ENCODE data around the gene TIGD1. TPM values are rescaled to one million over a fixed set of nuclear protein-coding genes. Genes with fewer than 3 reads are reported as not detected.

Gene TIGD1
- total and polyA plus RNA-seq, 2 experiments from 2014 or later, result 7.6 to 9.3 TPM

- H4K20me1 ChIP-seq (replicated peaks; ENCODE audit: insufficient read depth), result no peaks in the 10 kb centered on the region; the same call in 1 of the 2 replicates
- H3K79me2 ChIP-seq (replicated peaks; ENCODE audit: insufficient read depth), result no peaks in the 10 kb centered on the region
- peaks cover 13% of the 10 kb centered on the region for H3K4me1 Mint-ChIP-seq
- H3K4me3 Mint-ChIP-seq, result no peak overlapping the region
- H3K4me1 ChIP-seq (ENCODE audit: insufficient read depth), result no peaks in the 10 kb centered on the region; the same call in 1 of the 2 replicates
- H3K27ac ChIP-seq (ENCODE audit: low read depth), result no peak overlapping the region
- no peak for DNase-seq (ENCODE audit: low spot score)
- TF ChIP-seq ZNF114 (CRISPR knock-in tag; IDR thresholded peaks at IDR 0.05) (no peak), EZH2phosphoT487 (IDR thresholded peaks at IDR 0.05; ENCODE audit: unreplicated experiment) (no peak), POLR2AphosphoS5 (IDR thresholded peaks at IDR 0.05; ENCODE audit: low read depth) (no peak), CREB1 (CRISPR knock-in tag; IDR thresholded peaks at IDR 0.05; ENCODE audit: low read depth) (no peak), ETS1 (IDR thresholded peaks at IDR 0.05) (no peak), JUNB (IDR thresholded peaks at IDR 0.05; ENCODE audit: unreplicated experiment) (no peak), STAT1 (IDR thresholded peaks at IDR 0.05; ENCODE audit: unreplicated experiment) (no peak), ZNF331 (CRISPR knock-in tag; IDR thresholded peaks at IDR 0.05; ENCODE audit: low read depth) (no peak), NANOG (IDR thresholded peaks at IDR 0.05; ENCODE audit: borderline replicate concordance) (no peak), EZH2 (IDR thresholded peaks at IDR 0.05; ENCODE audit: low read depth, unreplicated experiment) (no peak)
- TF ChIP-seq, protein P1, sequence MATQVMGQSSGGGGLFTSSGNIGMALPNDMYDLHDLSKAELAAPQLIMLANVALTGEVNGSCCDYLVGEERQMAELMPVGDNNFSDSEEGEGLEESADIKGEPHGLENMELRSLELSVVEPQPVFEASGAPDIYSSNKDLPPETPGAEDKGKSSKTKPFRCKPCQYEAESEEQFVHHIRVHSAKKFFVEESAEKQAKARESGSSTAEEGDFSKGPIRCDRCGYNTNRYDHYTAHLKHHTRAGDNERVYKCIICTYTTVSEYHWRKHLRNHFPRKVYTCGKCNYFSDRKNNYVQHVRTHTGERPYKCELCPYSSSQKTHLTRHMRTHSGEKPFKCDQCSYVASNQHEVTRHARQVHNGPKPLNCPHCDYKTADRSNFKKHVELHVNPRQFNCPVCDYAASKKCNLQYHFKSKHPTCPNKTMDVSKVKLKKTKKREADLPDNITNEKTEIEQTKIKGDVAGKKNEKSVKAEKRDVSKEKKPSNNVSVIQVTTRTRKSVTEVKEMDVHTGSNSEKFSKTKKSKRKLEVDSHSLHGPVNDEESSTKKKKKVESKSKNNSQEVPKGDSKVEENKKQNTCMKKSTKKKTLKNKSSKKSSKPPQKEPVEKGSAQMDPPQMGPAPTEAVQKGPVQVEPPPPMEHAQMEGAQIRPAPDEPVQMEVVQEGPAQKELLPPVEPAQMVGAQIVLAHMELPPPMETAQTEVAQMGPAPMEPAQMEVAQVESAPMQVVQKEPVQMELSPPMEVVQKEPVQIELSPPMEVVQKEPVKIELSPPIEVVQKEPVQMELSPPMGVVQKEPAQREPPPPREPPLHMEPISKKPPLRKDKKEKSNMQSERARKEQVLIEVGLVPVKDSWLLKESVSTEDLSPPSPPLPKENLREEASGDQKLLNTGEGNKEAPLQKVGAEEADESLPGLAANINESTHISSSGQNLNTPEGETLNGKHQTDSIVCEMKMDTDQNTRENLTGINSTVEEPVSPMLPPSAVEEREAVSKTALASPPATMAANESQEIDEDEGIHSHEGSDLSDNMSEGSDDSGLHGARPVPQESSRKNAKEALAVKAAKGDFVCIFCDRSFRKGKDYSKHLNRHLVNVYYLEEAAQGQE (IDR thresholded peaks at IDR 0.05; ENCODE audit: unreplicated experiment), result no peak
- TF ChIP-seq, protein P2, sequence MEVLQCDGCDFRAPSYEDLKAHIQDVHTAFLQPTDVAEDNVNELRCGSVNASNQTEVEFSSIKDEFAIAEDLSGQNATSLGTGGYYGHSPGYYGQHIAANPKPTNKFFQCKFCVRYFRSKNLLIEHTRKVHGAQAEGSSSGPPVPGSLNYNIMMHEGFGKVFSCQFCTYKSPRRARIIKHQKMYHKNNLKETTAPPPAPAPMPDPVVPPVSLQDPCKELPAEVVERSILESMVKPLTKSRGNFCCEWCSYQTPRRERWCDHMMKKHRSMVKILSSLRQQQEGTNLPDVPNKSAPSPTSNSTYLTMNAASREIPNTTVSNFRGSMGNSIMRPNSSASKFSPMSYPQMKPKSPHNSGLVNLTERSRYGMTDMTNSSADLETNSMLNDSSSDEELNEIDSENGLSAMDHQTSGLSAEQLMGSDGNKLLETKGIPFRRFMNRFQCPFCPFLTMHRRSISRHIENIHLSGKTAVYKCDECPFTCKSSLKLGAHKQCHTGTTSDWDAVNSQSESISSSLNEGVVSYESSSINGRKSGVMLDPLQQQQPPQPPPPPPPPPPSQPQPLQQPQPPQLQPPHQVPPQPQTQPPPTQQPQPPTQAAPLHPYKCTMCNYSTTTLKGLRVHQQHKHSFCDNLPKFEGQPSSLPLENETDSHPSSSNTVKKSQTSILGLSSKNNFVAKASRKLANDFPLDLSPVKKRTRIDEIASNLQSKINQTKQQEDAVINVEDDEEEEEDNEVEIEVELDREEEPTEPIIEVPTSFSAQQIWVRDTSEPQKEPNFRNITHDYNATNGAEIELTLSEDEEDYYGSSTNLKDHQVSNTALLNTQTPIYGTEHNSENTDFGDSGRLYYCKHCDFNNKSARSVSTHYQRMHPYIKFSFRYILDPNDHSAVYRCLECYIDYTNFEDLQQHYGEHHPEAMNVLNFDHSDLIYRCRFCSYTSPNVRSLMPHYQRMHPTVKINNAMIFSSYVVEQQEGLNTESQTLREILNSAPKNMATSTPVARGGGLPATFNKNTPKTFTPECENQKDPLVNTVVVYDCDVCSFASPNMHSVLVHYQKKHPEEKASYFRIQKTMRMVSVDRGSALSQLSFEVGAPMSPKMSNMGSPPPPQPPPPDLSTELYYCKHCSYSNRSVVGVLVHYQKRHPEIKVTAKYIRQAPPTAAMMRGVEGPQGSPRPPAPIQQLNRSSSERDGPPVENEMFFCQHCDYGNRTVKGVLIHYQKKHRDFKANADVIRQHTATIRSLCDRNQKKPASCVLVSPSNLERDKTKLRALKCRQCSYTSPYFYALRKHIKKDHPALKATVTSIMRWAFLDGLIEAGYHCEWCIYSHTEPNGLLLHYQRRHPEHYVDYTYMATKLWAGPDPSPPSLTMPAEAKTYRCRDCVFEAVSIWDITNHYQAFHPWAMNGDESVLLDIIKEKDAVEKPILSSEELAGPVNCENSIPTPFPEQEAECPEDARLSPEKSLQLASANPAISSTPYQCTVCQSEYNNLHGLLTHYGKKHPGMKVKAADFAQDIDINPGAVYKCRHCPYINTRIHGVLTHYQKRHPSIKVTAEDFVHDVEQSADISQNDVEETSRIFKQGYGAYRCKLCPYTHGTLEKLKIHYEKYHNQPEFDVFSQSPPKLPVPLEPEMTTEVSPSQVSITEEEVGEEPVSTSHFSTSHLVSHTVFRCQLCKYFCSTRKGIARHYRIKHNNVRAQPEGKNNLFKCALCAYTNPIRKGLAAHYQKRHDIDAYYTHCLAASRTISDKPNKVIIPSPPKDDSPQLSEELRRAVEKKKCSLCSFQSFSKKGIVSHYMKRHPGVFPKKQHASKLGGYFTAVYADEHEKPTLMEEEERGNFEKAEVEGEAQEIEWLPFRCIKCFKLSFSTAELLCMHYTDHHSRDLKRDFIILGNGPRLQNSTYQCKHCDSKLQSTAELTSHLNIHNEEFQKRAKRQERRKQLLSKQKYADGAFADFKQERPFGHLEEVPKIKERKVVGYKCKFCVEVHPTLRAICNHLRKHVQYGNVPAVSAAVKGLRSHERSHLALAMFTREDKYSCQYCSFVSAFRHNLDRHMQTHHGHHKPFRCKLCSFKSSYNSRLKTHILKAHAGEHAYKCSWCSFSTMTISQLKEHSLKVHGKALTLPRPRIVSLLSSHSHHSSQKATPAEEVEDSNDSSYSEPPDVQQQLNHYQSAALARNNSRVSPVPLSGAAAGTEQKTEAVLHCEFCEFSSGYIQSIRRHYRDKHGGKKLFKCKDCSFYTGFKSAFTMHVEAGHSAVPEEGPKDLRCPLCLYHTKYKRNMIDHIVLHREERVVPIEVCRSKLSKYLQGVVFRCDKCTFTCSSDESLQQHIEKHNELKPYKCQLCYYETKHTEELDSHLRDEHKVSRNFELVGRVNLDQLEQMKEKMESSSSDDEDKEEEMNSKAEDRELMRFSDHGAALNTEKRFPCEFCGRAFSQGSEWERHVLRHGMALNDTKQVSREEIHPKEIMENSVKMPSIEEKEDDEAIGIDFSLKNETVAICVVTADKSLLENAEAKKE (CRISPR knock-in tag; IDR thresholded peaks at IDR 0.05), result no peak
- TF ChIP-seq, protein P3, sequence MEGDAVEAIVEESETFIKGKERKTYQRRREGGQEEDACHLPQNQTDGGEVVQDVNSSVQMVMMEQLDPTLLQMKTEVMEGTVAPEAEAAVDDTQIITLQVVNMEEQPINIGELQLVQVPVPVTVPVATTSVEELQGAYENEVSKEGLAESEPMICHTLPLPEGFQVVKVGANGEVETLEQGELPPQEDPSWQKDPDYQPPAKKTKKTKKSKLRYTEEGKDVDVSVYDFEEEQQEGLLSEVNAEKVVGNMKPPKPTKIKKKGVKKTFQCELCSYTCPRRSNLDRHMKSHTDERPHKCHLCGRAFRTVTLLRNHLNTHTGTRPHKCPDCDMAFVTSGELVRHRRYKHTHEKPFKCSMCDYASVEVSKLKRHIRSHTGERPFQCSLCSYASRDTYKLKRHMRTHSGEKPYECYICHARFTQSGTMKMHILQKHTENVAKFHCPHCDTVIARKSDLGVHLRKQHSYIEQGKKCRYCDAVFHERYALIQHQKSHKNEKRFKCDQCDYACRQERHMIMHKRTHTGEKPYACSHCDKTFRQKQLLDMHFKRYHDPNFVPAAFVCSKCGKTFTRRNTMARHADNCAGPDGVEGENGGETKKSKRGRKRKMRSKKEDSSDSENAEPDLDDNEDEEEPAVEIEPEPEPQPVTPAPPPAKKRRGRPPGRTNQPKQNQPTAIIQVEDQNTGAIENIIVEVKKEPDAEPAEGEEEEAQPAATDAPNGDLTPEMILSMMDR (conservative IDR thresholded peaks at IDR 0.05; ENCODE audit: low read depth in 2 of 2), result no peak
- H3K9me2 ChIP-seq (ENCODE audit: insufficient read depth), result no peaks in the 10 kb centered on the region
- H3K9me3 Mint-ChIP-seq, result no peaks in the 10 kb centered on the region
- H3K27ac Mint-ChIP-seq, result no peak overlapping the region
- H3K27me3 ChIP-seq (ENCODE audit: insufficient read depth), result peaks cover 24% of the 10 kb centered on the region
- no peaks in the 10 kb centered on the region for H3K36me3 ChIP-seq (ENCODE audit: insufficient read depth)
- H3K4me2 ChIP-seq, result no peak overlapping the region
- peaks cover 33% of the 10 kb centered on the region for H3K27me3 Mint-ChIP-seq (ENCODE audit: insufficient read depth, low read depth, poor library complexity)
- ATAC-seq, result no peak
- H3K4me3 ChIP-seq, result no peak overlapping the region
- no peaks in the 10 kb centered on the region for H3F3A ChIP-seq (replicated peaks; ENCODE audit: low read depth)
- H3K36me3 Mint-ChIP-seq (ENCODE audit: low read depth), result no peaks in the 10 kb centered on the region; the same call in 2 of the 3 replicates
- no peak overlapping the region for H2AFZ ChIP-seq
These were observed 22.4 kb downstream of the TIGD1 start for GRCh38 chr2:232527905-232528470.

Data from GM23338 (cell line).